Fibroblast of peridontal ligament (primary cell): ENCODE data around the gene ADCY10.
A peak's percentile ranks its signal among the peaks of the same experiment; 100 is the strongest.
"Not testable (repeated sequence)": the region's sequence is repeated elsewhere in the genome, so short reads cannot be mapped to it uniquely, and the experiment has no call there.

Experiments used
- DNase-seq: peaks from one replicate; pipeline ENCODE4 v3.0.0-alpha.2; 2010; ENCODE audit errors: extremely low read depth

ADCY10 gene

DNA sequence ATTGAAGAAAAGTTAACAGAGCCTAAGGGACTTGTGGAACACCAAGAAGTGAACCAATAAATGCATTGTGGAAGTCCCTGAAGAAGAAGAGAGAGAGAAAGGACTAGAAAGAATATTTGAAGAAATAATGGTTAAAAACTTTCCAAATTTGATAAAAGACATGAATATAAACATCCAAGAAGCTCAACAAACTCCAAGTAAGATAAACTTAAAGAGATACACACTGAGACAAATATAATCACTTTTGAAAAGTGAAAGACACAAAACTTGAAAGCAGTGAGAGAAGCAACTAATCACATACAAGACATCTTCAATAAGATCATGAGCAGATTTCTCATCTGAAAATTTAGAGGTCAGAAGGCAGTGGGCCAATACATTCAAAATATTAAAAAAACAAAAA lies 101.0 kb downstream of the ADCY10 start:
- no peak for DNase-seq

DNA sequence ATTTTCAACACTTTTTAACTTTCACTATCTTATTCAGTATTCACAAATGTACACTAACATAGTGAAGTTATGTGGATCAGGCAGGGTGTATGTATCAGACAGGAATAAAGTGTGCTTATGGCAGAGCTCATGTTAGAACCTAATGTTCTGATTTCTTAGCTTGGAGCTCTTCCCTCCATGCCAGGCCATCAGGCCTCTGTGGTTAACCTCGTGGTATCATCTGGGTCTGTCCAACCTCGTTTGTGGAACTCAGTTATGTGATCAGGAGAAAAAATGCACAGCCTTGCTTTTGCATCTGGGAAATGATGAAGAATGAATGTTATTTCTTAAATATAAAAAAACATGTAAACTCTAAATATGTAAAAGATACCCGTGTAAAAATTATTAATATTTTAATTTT lies 105.2 kb downstream of the ADCY10 start:
- DNase-seq = no peak

DNA sequence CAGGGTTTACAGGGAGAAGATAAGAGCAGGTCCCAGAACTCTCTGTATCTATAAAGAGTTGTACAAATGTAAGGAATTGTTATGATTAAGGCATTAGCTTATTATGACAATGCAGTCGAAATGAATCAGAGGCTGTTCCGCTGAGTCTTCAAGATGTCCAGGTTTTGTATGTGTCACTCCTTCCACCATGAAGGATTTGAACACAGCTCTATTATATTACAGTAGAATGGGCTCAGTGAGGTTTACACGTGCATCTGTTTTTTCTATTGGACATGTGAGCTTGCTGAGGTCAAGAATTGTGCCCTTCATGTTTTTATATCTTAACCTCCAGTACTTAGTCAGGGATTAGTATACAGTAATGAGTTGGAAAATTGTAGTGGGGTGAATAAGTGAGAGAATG lies 105.8 kb downstream of the ADCY10 start:
- no peak for DNase-seq

DNA sequence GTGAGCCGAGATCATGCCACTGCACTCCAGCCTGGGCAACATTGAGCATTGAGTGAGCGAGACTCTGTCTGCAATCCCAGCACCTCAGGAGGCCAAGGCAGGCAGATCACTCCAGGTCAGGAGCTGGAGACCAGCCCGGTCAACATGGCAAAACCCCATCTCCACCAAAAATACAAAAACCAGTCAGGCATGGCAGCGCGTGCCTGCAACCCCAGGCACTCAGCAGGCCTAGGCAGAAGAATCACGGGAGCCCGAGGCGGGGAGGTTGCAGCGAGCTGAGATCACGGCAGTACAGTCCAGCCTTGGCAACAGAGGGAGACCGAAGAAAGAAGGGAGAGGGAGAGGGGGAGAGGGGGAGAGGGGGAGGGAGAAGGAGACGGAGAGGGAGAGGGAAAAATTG lies 107.3 kb downstream of the ADCY10 start:
- DNase-seq = not testable (repeated sequence)

DNA sequence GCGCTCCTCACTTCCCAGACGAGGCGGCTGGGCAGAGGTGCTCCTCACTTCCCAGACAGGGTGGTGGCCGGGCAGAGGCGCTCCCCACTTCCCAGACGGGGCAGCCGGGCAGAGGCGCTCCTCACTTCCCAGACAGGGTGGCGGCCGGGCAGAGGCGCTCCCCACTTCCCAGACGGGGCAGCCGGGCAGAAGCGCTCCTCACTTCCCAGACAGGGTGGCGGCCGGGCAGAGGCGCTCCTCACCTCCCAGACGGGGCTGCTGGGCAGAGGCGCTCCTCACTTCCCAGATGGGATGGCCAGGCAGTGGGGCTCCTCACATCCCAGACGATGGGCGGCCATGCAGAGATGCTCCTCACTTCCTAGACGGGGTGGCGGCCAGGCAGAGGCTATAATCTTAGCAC lies 107.7 kb downstream of the ADCY10 start:
- DNase-seq = not testable (repeated sequence)

DNA sequence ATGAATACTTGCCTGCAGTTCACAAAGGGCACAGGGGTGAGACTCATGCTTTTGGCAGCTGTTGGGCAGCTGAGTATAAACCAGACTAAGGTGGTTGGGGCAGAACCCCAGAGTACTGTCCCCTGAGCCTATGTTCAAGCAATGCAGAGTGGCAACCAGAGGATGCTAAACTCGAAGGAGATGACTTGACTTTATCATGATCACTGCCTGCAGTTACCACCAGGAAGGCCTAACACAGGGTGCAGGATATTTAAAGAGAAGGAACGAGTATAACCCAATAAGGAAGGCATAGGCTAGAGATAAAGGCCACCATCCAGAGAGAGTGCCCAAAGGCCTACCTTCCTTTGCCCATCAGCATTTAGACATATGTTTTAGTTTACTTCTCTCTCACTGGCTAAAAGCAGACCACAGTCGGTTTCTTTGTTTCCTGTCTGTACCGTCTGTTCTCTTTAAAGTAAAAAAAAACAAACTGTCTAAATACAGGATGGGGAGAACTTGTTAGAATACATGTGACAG lies 108.8 kb downstream of the ADCY10 start:
- no peak for DNase-seq

DNA sequence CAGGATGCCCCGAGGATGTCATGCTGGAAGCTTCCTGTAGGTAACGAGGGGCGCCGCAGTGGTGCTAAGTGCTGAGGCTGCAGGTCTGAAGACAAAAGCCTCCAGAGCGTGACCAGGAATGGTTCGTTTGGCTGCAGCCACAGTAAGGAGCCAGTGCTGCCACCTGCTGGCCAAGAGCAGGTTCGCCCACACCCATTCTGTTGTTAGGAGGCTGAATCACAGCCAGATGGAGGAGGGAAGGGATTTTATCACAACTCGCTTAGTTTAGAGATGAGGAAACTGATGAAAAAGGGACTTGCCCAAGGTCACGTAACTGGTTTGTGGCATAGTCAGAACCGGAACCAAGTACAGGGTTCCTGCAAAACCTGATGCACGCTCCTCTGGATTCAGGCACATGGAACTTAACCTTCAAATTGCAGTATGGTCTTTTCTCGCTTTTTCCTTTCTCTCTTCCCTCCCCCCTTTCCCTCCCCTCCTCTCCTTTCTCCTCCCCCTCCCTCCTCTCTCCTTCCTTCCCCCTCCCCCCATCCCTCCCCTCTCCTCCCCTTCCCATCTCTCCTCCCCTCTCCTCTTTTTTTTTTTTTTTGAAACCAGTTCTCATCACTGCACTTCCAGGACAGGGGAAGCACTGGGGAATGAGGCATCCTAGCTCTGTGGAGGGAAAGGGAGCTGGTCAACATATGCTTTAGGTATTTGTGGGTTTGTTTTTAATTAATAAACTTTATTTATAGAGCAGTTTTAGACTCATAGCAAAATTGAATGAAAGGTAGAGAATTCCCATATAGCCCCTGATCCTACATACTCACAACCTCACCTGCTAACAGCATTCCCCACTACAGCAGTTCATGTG lies 110.4 kb downstream of the ADCY10 start:
- DNase-seq = peak; percentile 95

DNA sequence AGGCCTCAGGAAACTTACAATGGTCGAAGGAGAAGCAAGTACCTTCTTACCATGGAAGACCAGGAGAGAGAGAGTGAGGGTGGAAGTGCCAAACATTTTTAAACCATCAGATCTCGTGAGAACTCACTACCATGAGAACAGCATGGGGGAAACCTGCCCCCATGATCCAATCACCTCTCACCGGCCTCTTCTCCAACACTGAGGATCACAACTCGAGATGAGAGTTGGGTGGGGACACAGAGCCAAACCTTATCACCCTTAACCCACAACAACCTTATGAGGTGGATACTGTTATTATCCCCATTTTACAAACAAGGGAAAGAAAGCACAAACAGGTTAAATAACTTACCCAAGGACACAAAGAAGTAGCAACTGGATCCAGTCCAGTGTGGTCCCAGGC lies 111.7 kb downstream of the ADCY10 start:
- no peak for DNase-seq

DNA sequence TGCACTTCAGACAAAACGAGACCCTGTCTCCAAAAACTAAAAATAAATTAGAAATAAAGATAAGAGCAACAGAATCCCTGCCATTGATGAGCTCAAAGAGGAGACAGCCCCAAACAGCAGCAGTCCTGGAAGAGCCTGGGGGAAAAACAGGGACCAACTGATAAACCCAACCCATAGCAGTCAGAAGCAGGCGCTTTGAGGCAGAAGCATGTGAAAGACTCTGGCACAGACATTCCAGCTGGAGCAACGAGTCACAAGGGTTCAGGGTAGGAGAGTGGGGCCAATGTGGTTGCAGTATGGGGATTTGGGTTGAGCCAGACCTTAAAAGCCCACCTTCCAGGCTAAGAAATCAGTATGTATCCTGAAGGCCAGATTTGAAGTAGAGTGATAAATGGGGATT lies 113.7 kb downstream of the ADCY10 start:
- no peak for DNase-seq

DNA sequence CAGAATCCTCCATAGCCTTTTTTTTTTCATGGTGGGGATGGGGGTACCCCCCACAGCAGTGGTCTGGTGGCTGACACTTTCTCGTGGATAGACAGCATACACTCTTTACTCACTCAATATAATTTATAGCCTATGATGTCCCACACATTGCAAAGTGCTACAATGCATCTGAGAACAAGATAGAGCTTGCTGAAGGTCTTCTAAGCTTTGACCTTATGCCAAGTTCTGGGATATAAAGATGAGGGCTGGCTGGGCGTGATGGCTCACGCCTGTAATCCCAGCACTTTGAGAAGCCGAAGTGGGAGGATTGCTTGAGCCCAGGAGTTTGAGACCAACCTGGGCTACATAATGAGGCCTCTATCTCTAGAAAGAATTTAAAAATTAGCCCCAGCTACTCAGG lies 114.2 kb downstream of the ADCY10 start:
- DNase-seq = no peak

DNA sequence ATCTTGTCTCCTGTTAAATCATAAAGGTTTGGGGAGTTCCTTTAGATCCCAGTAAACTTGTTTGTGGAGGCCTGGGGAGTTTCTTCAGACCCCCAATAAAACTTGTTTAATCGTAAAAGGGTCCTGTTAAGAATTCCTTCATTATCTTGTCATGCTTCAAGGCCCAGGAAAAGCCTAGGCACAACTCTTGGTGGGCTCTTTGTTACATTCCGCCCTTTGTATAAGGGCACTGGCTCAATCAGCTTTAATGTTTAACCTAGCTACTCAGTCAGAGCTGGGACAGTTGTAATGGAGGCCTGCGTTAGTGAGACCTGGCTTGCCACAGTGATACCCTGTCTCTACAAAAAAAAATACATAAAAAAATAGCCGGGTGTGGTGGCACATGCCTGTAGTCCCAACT lies 115.0 kb downstream of the ADCY10 start:
- DNase-seq = no peak

DNA sequence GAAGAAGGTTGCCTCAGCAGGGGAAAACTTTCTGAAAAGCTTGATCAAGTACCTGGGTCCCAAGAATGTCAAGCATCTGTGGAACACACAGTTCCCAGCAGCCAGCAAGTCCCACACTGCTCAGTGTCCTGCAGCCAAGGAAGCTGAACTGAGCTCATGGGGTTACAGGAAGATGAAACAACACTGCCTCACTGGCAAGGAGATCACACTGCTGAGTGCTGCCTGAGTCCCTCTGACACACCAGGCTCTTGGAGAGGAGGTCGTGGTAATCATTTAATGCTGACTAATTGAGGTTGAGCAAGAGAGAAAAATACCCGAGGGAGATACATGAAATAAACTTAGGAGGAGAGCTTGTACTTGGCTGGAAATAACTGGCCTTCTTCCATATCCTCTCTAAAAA lies 116.9 kb downstream of the ADCY10 start:
- DNase-seq = peak; percentile 100

DNA sequence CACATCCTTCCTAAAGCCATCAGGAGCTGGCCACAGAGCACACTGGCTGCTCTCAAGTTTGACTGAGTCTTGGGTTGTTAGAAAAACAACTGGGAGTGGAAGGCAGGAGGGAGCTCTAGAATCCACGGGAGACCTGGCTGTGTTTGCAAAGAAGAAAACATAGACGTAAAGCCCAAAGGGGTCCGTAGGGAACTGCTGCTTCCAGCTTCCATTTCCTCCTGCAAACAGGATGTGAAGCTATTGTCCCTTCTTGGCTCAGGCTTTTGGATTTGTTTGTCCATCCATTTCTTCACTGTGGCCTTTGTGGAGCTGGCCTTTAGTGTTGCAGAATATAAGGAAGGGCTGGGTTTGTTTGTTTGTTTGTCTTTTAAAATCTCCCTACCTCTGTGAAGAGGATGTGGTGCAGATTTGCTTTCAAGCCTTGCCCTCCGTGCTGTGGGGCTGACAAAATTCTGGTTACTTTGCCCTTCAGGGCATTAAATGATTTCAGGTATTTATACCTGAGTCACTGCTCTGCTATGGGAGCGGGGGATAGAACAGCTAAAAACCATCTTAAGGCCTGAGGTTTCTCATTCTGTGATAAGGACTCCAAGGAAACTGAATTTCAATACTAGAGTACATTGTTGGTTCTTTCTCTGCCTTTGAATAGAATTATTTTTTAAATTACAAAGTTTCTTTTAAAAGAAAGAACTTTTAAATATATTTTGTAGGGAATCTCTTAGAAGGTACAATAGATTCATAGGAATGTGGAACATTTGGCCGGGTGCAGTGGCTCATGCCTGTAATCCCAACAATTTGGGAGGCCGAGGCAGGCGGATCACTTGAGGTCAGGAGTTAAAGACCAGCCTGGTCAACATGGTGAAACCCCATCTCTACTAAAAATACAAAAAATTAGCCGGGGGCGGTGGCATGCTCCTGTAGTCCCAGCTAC lies 117.9 kb downstream of the ADCY10 start:
- DNase-seq = no peak

DNA sequence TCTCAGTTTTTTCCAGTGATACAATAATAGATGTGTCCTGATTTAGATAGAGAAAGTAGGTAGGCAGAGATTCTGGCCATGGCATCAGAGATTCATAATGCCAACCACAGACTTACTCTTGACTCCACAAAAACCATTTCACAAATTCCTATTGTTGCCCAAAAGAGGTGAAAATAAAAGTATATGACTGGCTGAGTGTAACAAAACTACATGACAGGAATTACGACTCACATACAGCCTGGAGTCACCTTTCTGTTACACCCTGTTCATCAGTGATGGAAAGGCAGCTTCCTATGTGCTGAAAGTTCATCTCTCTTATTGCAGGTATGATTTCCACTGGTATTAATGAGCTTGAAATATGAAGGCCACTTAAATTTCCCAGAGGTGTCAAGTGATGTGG lies 119.9 kb downstream of the ADCY10 start:
- no peak for DNase-seq

DNA sequence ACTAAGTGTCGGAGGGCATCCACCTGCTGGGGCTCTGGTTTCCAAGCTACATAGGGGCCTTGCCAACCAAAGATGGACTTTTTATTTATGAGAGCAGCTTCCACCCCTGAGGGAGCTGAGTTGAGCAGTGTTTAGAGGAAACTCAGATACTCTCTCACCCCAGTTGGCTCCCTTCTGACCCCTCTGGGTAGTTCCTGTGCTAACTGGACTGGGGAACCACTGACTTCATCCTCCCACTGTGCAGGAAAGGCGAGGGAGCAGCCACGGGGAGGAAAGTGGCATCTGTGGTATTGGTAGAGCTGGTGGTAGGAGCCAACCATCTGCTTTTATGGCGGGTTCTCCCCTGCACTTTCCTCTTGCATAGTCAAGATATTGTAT lies 121.8 kb downstream of the ADCY10 start:
- DNase-seq = no peak

DNA sequence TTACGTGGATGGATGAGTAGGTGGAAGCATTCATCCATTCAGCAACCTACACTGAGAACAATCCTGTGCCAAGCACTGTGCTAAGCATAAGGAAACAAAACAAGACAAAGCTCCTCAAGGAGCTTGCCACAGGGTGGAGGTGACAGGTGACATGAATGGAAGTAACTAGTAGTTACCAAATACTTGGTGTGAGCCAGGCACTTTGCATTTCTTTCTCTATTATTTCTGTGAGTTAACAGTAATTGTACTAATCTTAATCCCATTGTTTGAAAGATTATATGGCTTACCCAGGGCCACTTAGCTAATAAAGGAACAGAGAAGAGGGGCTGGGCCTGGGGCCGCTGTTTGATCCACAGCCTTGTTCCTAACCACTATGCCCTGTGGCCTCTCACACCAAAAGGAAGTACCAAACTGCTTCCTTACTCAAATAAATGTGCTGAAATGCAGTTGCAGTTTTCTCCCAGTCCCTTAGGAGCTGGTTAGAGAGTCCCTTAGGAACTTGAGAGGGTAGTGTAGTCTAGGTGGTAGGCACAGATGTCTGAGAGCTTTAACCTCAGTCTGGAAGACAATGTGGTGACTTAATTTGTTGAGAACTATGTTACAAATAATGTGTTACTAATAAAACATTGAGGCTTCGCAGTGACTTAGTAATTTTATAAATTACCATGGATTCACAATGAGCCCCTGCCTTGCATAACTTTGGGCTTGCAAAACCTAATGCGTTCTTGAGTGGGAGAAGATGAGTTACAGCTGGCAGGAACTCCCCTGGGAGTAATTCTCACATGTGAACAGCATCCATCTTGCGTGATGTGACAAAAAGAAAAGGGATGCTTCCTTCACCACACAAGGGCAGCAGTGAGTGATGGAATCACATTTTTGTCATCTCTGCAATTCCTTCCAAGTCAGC lies 122.4 kb downstream of the ADCY10 start:
- DNase-seq = peak; percentile 93

DNA sequence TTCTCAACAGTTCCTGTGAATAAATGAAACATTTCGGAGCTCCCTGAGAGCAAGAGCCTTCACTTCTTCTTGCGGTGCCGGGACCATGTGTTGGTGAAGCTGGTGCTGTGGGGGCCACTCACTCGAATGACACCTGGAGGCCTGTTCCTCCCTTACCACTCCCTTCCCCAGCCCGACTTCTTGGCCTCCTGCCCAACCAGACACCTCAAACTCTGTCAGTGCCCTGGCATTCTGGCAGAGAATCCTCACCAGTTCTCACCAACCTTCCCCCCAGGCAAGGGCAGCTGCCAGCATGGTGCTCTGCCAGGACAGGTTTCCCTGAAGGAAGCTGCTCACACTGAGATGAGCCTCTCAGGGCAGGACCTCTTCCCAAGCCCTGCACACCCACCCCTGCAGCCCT lies 123.8 kb downstream of the ADCY10 start:
- no peak for DNase-seq

DNA sequence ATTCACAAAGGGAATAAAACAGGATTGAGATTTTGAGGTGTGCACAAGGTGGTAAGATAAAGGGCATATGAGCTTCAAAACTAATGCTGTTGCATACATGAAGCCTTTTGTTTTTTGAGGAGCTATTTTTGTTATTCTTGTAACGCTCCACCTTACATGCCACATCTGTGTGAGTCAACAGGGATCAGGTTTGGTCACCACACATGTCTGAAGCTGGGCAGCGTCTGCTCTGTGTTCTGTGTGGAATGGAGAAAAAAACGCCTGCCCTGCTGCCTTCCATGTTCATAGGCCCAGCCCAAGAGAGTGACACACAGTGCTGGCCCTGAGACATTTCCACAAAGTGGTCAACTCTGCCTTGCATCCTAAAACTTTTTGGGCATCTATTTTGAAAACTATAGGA lies 124.4 kb downstream of the ADCY10 start:
- no peak for DNase-seq

DNA sequence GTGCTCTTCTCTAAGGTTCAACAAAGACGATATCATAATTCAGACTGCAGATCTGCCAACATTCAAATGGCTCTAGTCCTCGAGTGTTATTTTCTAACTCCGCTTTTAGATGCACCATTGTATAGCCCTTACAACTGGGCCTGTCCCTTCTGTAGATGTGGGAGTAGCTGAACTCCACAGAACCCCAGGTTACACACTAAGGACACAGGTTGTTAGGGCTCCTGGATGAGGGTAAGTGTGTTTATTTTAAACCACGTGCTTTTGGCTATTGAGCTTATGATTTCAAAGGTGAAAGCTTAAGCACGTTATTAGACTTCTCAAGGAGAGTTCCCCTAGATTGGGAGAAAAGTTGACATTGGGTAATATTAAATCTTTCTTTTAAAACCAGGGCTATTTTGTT lies 127.4 kb downstream of the ADCY10 start:
- DNase-seq = no peak

DNA sequence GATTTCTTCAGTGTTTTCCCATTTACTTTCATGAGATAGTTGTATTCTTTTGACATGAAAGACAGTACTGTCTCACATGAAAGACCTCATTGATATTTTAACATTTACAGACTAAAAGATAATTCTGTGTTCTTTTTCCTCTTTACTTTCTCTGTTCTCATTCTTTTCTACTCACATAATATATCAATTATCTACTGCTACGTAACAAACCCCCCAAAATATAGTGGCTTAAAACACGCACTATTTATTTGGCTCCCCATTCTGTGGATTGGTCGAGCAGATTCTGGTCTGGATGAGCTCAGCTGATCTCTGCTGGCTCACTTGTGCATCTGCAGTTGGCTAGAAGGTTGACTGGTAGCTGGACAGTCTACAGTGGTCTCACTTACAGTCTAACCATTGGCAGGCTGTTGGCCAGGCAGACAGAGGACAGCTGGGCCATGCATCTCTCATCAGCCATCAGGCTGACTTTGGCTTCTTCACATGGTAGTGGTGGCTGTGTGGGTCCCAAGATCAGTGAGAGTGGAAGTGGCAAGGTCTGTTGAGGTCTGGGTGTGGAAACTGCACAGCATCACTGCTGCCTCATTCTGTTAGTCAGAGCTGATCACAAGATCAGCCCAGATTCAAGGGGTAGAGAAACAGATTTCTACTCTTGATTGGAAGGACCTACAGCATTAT lies 128.9 kb downstream of the ADCY10 start:
- DNase-seq = no peak

DNA sequence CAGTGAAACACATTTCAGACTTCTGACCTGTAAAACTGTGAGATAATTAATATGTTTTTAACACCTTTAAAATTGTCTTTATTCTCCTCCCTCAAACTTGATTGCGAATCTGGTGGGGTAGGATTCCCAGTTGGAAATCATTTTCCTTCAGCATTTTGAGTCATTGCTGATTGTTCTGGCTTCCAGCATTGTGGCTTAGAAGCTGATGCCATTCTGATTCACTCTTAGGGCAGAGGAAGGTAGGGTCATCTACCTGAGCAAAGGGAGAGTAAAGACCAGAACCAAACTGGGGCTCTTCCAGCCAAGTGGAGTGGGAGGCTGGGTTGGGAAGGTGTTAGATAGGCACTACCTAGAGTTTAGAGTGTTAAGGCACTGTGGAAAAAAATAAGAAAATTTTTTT lies 131.0 kb downstream of the ADCY10 start:
- no peak for DNase-seq
